Inferior parietal cortex (tissue), 1 donor: ENCODE measurements around the gene CALCOCO2.
A peak's percentile ranks its signal among the peaks of the same experiment; 100 is the strongest.
"Not testable (repeated sequence)": the region's sequence is repeated elsewhere in the genome, so short reads cannot be mapped to it uniquely, and the experiment has no call there.

ENCODE experiments used
- DNase-seq: peaks from one replicate; pipeline ENCODE4 v3.0.0-alpha.2; 2016; ENCODE audit errors: extremely low spot score

The CALCOCO2 gene, protein sequence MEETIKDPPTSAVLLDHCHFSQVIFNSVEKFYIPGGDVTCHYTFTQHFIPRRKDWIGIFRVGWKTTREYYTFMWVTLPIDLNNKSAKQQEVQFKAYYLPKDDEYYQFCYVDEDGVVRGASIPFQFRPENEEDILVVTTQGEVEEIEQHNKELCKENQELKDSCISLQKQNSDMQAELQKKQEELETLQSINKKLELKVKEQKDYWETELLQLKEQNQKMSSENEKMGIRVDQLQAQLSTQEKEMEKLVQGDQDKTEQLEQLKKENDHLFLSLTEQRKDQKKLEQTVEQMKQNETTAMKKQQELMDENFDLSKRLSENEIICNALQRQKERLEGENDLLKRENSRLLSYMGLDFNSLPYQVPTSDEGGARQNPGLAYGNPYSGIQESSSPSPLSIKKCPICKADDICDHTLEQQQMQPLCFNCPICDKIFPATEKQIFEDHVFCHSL

DNA sequence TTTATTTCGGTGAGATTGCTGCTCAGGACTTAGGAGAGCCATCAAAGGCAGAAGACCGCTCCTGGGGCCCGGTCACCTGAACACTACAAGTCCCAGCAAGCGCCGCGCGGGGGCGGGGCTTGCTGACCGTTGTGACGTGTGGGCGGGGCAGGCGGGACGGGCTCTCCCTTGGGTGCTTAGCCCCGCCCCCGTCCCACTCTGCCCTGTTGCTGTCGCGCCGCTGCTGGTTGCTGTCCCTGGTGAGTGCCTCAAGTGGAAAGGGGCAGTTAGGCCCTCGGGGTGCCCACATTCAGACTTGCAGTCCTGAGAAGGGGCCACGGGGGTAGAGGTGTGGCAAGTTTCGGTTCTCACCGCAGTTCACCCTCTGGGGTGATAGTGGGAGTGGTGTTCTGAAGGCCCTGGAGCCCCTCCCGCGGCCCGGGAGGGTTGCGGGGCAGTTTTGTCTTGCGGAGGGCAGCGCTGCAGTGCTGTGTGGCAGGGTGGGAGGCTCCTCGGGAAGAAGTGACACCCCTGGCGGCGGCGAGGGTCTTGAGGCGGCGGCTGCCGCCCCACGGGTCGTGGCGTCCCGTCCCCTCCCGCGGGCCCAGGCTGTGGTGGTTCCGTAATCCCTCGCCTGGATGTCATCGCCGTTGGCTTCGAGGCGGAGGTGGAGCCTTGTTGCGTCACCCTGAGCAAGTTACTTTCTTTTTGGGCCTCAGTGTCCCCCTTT lies at the start of gene CALCOCO2:
CALCOCO2 (plus strand) TSS at position 196 of the 709 bp plus-strand sequence. CDS start 10,673 bp downstream, outside the sequence.
- DNase-seq, result peak; percentile 91

- no peak for DNase-seq
Observed at GRCh38 chr17:48787828-48788227, 43.0 kb upstream of the CALCOCO2 start.

GRCh38 chr17:48790607-48791127 lies 40.2 kb upstream of the CALCOCO2 start:
- DNase-seq, result no peak

- peak; percentile 69 for DNase-seq
Observed at GRCh38 chr17:48791128-48792032, 39.5 kb upstream of the CALCOCO2 start.

- DNase-seq, result no peak
Observed at GRCh38 chr17:48792033-48792798, 38.6 kb upstream of the CALCOCO2 start.

DNA sequence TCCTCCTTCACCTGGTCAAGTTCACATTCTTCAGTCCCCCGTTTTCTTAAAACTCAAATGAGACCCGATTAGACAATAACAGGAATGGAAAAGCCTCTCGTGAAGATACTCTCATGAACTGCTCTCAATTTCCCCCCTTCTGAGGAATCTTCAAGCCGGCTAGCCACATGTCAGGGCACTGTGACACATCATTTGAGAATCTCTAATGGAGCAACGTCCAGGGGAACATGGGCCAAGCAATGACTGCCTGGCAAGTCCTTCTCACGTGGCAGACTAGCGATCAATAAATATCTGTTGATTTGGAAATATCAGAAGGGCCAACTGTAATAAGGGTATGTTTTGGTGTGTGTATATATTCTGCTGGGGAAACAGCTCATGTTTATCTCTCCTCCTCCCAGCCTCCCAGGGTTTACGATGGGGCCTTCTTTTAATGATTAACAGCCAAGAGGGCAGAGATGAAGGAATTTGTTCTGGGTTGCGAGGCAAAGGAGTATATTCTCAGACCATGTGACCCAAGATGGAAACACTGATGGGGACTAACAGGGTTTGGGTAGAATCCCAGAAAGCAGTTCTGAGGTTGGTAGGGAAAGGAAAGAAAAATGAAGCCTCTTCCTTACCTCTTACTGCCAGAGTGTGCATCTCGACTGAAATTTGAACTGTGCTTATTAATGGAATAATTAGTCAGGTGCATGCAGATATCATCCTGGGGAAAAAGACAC lies 35.2 kb upstream of the CALCOCO2 start:
- DNase-seq, result no peak

DNA sequence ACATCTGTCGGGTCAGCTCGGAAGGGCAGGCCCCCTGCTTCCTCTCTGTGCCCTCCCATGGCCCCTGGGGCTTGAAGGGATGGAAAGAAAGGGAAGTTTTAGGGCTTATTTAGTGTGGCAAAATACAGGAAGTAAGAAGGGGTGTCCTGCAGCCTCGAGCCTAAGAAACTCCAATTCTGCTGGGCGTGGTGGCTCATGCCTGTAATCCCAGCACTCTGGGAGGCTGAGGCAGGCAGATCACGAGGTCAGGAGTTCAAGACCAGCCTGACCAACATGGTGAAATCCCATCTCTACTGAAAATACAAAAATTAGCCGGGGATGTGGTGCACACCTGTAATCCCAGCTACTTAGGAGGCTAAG lies 34.7 kb upstream of the CALCOCO2 start:
- DNase-seq, result not testable (repeated sequence)

DNA sequence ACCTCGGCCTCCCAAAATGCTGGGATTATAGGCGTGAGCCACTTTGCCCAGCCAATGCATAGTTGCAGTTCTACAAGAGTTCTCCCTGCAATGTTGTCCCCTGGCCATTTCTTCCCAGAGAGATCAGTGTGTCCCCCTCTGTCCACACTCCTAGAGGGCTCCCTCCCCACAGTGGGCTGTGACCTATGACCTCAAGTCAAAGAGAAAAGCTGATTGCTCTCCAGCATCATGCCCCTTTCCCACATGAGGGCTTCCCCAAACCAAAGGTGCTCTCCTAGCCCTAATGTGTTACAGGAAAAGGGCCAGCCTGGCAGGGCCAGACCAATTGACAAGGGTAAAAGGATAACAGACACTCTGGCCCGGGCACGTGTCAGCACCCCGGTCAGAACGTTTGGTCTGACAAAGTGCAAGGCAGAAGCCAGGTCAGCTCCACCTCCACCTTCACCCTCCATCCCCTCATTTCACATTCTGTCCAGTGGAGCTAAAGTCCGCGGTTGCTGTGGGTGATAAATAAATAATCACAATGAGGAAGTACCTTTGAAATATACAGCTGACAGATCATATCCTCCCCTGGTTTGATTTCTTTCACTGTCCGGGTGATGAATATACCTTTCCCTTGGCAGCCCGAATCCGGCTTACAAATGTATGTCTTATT lies 31.6 kb upstream of the CALCOCO2 start:
- no peak for DNase-seq

GRCh38 chr17:48800626-48801217 lies 30.1 kb upstream of the CALCOCO2 start:
- DNase-seq, result no peak

GRCh38 chr17:48804936-48805411 lies 25.9 kb upstream of the CALCOCO2 start:
- DNase-seq, result peak; percentile 65

DNA sequence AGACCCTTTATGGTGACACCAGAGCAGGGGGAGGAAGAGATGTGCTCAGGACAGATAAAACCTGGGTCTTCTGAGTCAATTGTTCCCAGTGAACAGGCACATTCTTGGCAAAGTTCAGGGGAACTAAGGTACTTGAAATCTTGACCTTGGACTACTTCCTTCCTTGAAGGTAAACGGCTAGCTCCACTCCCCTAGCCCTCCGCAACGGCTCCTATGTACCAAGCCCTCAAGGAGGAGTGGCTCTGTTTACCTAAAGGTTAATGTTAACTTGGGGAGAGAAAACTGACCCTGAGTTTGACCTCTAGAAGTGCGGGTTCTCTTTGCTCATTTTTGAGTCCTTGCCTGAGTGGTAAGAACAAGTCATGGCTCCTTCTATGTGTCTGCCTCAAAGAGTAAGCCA lies 21.7 kb upstream of the CALCOCO2 start:
- no peak for DNase-seq

DNA sequence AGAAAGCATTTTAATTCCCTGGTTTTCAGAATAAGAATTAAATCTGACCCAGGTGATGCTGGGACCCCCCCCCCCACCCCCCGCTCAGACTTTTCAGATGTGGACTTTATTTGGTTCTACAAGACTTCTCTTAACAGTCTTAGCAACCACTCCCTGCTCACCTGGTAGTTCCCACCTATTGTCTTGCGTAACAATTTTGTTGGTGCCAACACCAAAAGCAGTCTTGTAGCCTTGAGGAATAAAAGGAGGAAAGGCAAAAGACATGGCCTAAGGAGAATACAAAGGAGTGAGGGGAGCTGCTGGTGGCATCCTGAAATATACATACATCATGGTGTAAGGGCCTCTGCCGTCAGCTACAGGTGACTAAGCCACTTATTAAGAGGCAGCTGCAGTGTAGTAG lies 18.8 kb upstream of the CALCOCO2 start:
- no peak for DNase-seq

GRCh38 chr17:48814504-48814903 lies 16.3 kb upstream of the CALCOCO2 start:
- no peak for DNase-seq

DNA sequence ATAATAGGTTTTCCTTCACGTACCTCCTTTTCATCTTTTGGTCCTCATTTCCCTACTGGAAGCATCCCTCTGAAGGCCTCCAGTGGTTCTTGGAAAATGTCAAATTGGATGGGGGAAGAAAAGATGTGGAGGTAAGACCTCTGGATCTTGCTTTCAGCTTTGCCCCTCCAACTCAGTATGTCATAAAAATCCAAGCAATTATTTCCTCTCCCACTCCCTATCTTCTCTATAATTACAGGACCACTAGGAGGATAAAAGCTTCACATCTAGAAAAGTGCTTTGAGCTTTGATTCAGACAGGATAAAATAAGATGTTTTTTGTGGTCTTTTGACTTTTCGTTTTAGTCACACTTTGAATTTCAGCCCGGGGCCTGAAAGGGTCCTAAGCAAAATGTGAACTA lies 15.5 kb upstream of the CALCOCO2 start:
- DNase-seq, result no peak

- DNase-seq, result no peak
Observed at GRCh38 chr17:48816438-48816773, 14.4 kb upstream of the CALCOCO2 start.

DNA sequence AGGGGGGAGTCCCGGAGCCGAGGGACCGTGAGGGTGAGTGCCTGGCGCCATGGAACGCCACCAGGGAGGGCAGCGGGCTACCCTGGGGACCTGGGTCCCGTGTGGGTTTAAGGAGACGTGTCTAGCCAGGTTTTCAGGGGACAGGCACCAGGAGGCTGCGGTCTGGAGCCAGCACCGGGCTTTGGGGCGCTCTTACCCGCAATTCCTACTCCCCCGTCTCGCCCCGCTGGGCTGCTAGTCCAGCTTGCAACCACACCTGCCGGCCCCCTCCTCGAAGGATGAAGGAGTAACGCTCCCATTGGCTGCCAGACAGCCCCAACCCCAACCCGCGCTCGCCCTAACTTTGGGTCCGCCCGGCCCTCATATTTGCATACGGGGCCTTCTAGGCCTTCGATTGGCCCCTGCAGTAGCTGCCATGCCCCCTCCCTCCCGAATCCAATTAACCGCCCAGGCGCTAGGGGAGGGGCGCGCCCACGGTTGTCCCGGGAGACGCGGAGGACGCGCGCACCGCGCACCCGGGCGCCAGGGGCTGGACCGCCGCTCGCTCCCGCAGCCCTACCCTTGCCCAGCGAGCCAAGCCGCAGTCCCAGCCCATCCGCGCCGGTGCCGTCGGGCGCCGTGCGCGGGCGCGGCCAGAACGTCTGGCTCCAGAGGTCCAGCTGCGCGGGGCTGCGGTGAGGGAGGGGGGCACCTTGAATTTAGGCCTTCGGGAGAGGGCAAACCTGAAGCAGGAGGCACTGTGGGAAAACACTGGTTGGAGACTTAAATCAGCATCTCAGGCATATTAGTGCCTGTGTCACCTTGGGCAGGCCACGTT lies 13.9 kb upstream of the CALCOCO2 start, which contains the start of gene TTLL6:
TTLL6 (minus strand) TSS at position 456 of the 817 bp plus-strand sequence; CDS start at position 299, 157 bp downstream.
- peak; percentile 48 for DNase-seq

GRCh38 chr17:48818361-48818841 lies 12.4 kb upstream of the CALCOCO2 start:
- no peak for DNase-seq

DNA sequence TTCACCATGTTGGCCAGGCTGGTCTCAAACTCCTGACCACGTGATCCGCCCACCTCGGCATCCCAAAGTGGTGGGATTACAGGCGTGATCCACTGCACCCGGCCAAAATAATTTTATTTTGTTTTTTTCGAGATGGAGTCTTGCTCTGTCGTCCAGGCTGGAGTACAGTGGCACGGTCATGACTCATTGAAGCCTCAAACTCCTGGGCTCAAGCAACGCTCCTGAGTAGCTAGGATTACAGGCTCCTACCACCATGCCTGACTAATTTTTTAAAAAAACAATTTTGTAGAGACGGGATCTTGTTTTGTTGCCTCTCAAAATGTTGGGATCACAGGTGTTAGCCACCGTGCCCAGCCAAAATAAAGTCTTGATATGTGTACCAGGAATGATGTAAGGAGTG lies 11.4 kb upstream of the CALCOCO2 start:
- no peak for DNase-seq
